Effector memory CD4-positive, alpha-beta T cell (primary cell): ENCODE data around the gene SERPINE1.
"Not testable (repeated sequence)": the region's sequence is repeated elsewhere in the genome, so short reads cannot be mapped to it uniquely, and the experiment has no call there.

ENCODE experiments used
- DNase-seq, 3 donors: peaks; one replicate each; pipeline ENCODE4 v3.0.0-alpha.2; 2020
- H3K27ac ChIP-seq: 2 replicates; pipeline ENCODE4 v1.7.0; 2013; ENCODE audit warnings: mild to moderate bottlenecking, low read length, moderate library complexity; ENCODE audit not compliant: insufficient read depth, poor library complexity, severe bottlenecking
- H3K27me3 ChIP-seq: replicated peaks from 2 replicates; pipeline ENCODE4 v1.7.0; 2013; ENCODE audit warnings: mild to moderate bottlenecking, low read length; ENCODE audit not compliant: insufficient read depth, control insufficient read depth, poor library complexity, severe bottlenecking
- H3K36me3 ChIP-seq: 2 replicates; pipeline ENCODE4 v1.7.0; 2013; ENCODE audit warnings: mild to moderate bottlenecking, low read length, moderate library complexity; ENCODE audit not compliant: control insufficient read depth, insufficient read depth
- H3K4me1 ChIP-seq: 2 replicates; pipeline ENCODE4 v1.7.0; 2013; ENCODE audit warnings: low read length, mild to moderate bottlenecking; ENCODE audit not compliant: control insufficient read depth, insufficient read depth, poor library complexity, severe bottlenecking
- H3K4me3 ChIP-seq: 2 replicates; pipeline ENCODE4 v1.7.0; 2013; ENCODE audit warnings: low read length, low read depth, mild to moderate bottlenecking; ENCODE audit not compliant: insufficient read depth, poor library complexity, severe bottlenecking
- H3K9me3 ChIP-seq: 2 replicates; pipeline ENCODE4 v1.7.0; 2013; ENCODE audit warnings: mild to moderate bottlenecking, low read length, moderate library complexity; ENCODE audit not compliant: control insufficient read depth

Gene SERPINE1

GRCh38 chr7:101092266-101092905, 34.5 kb upstream of the SERPINE1 start:
- H3K36me3 ChIP-seq: peaks cover 27% of the 10 kb centered on the region
- not testable (repeated sequence) for H3K27ac ChIP-seq, DNase-seq, H3K4me1 ChIP-seq, H3K4me3 ChIP-seq, H3K9me3 ChIP-seq, H3K27me3 ChIP-seq

GRCh38 chr7:101093906-101094305, 33.0 kb upstream of the SERPINE1 start:
- no peak overlapping the region for H3K4me3 ChIP-seq
- H3K36me3 ChIP-seq: peaks cover 12% of the 10 kb centered on the region
- no peaks in the 10 kb centered on the region for H3K9me3 ChIP-seq
- DNase-seq: no peak
- H3K27ac ChIP-seq: no peak overlapping the region
- H3K4me1 ChIP-seq: no peaks in the 10 kb centered on the region
- H3K27me3 ChIP-seq: no peaks in the 10 kb centered on the region

GRCh38 chr7:101094376-101094775, 32.5 kb upstream of the SERPINE1 start:
- Histone ChIP-seq H3K27ac (no peak overlapping the region), H3K36me3 (peaks cover 7% of the 10 kb centered on the region), H3K4me3 (no peak overlapping the region), H3K9me3 (no peaks in the 10 kb centered on the region), H3K4me1 (no peaks in the 10 kb centered on the region), H3K27me3 (no peaks in the 10 kb centered on the region)
- DNase-seq: no peak

GRCh38 chr7:101094791-101095375, 32.0 kb upstream of the SERPINE1 start:
- H3K9me3 ChIP-seq: no peaks in the 10 kb centered on the region
- no peak overlapping the region for H3K27ac ChIP-seq
- peaks cover 2% of the 10 kb centered on the region for H3K36me3 ChIP-seq
- DNase-seq: no peak
- H3K4me3 ChIP-seq: no peak overlapping the region
- no peaks in the 10 kb centered on the region for H3K27me3 ChIP-seq
- H3K4me1 ChIP-seq: no peaks in the 10 kb centered on the region

- no peak overlapping the region for H3K4me3 ChIP-seq
- no peak for DNase-seq
- H3K36me3 ChIP-seq: no peaks in the 10 kb centered on the region
- no peaks in the 10 kb centered on the region for H3K9me3 ChIP-seq
- H3K4me1 ChIP-seq: no peaks in the 10 kb centered on the region
- H3K27me3 ChIP-seq: no peaks in the 10 kb centered on the region
- H3K27ac ChIP-seq: no peak overlapping the region
Observed at GRCh38 chr7:101096331-101096956, 30.5 kb upstream of the SERPINE1 start.

GRCh38 chr7:101096957-101097347, 30.0 kb upstream of the SERPINE1 start:
- H3K9me3 ChIP-seq: no peaks in the 10 kb centered on the region
- no peak overlapping the region for H3K4me3 ChIP-seq
- H3K27me3 ChIP-seq: no peaks in the 10 kb centered on the region
- no peak for DNase-seq
- H3K27ac ChIP-seq: no peak overlapping the region
- no peaks in the 10 kb centered on the region for H3K36me3 ChIP-seq
- no peaks in the 10 kb centered on the region for H3K4me1 ChIP-seq

GRCh38 chr7:101097561-101097960, 29.3 kb upstream of the SERPINE1 start:
- H3K9me3 ChIP-seq: no peaks in the 10 kb centered on the region
- H3K4me3 ChIP-seq: no peak overlapping the region
- no peaks in the 10 kb centered on the region for H3K4me1 ChIP-seq
- no peak overlapping the region for H3K27ac ChIP-seq
- no peaks in the 10 kb centered on the region for H3K36me3 ChIP-seq
- no peak for DNase-seq
- no peaks in the 10 kb centered on the region for H3K27me3 ChIP-seq

GRCh38 chr7:101099969-101100781, 26.7 kb upstream of the SERPINE1 start:
- H3K27me3 ChIP-seq: no peaks in the 10 kb centered on the region
- no peaks in the 10 kb centered on the region for H3K36me3 ChIP-seq
- DNase-seq: no peak
- no peaks in the 10 kb centered on the region for H3K4me1 ChIP-seq
- H3K9me3 ChIP-seq: no peaks in the 10 kb centered on the region
- no peak overlapping the region for H3K27ac ChIP-seq
- no peak overlapping the region for H3K4me3 ChIP-seq

- H3K27ac ChIP-seq: no peak overlapping the region
- no peaks in the 10 kb centered on the region for H3K27me3 ChIP-seq
- no peaks in the 10 kb centered on the region for H3K4me1 ChIP-seq
- no peak overlapping the region for H3K4me3 ChIP-seq
- H3K36me3 ChIP-seq: no peaks in the 10 kb centered on the region
- DNase-seq: no peak
- H3K9me3 ChIP-seq: no peaks in the 10 kb centered on the region
Observed at GRCh38 chr7:101100858-101101847, 25.8 kb upstream of the SERPINE1 start.
